Measurements from ENCODE around the gene IFNG. TPM values are rescaled to one million over a fixed set of nuclear protein-coding genes. Genes with fewer than 3 reads are reported as not detected.

Gene IFNG
- total RNA-seq, 1 experiment from 2014 or later = not detected

- H3K9me3 ChIP-seq = no peaks in the 10 kb centered on the region
- no peaks in the 10 kb centered on the region for H3K9me3 Mint-ChIP-seq (ENCODE audit: unreplicated experiment)
- no peak for DNase-seq
- H3K27me3 ChIP-seq (replicated peaks; ENCODE audit: control insufficient read depth, insufficient read depth, low read length) = no peaks in the 10 kb centered on the region
- TF ChIP-seq CTCF (IDR thresholded peaks at IDR 0.05; ENCODE audit: insufficient read depth in 1 of 2, low read depth in 1 of 2, low read length in 1 of 2, severe bottlenecking in 1 of 2, unreplicated experiment in 1 of 2) = no peak
- intact Hi-C loops (cut with micrococcal nuclease; ENCODE audit: unreplicated experiment) = no loop called here
- peaks cover 6% of the 10 kb centered on the region for H3K4me1 Mint-ChIP-seq (ENCODE audit: low read depth, unreplicated experiment)
- CTCF ChIA-PET = no interaction called here
- H3K4me3 ChIP-seq (ENCODE audit: low read depth, low read length) = no peak overlapping the region
- BruUV-seq (replicated peaks) = no TSS peak
- H3K36me3 ChIP-seq (ENCODE audit: control insufficient read depth, insufficient read depth, low read length) = no peaks in the 10 kb centered on the region
- H3K36me3 Mint-ChIP-seq (ENCODE audit: insufficient read depth, unreplicated experiment) = no peaks in the 10 kb centered on the region
- peaks cover 20% of the 10 kb centered on the region for H3K4me1 ChIP-seq
- no peak overlapping the region for H3K4me3 Mint-ChIP-seq (ENCODE audit: unreplicated experiment)
- H3K27ac Mint-ChIP-seq (ENCODE audit: unreplicated experiment) = no peak overlapping the region
- POLR2A ChIA-PET = no interaction called here
- no peaks in the 10 kb centered on the region for H3K27me3 Mint-ChIP-seq (ENCODE audit: insufficient read depth, unreplicated experiment)
Measured at GRCh38 chr12:68106660-68107059, 52.9 kb downstream of the IFNG start.

- DNase-seq = no peak
- H3K4me3 ChIP-seq (ENCODE audit: low read depth, low read length) = no peak overlapping the region
- no peaks in the 10 kb centered on the region for H3K9me3 Mint-ChIP-seq (ENCODE audit: unreplicated experiment)
- H3K36me3 Mint-ChIP-seq (ENCODE audit: insufficient read depth, unreplicated experiment) = no peaks in the 10 kb centered on the region
- H3K27ac Mint-ChIP-seq (ENCODE audit: unreplicated experiment) = no peak overlapping the region
- POLR2A ChIA-PET = interaction anchor here (0.5 kb wide), 1 partner anchor 499 kb away, joined by 3 read pairs; no protein-coding TSS in a partner anchor
- no peaks in the 10 kb centered on the region for H3K36me3 ChIP-seq (ENCODE audit: control insufficient read depth, insufficient read depth, low read length)
- TF ChIP-seq CTCF (IDR thresholded peaks at IDR 0.05; ENCODE audit: insufficient read depth in 1 of 2, low read depth in 1 of 2, low read length in 1 of 2, severe bottlenecking in 1 of 2, unreplicated experiment in 1 of 2) = no peak
- peaks cover 11% of the 10 kb centered on the region for H3K4me1 Mint-ChIP-seq (ENCODE audit: low read depth, unreplicated experiment)
- H3K4me1 ChIP-seq = peaks cover 23% of the 10 kb centered on the region
- H3K27me3 ChIP-seq (replicated peaks; ENCODE audit: control insufficient read depth, insufficient read depth, low read length) = no peaks in the 10 kb centered on the region
- CTCF ChIA-PET = no interaction called here
- no peaks in the 10 kb centered on the region for H3K9me3 ChIP-seq
- BruUV-seq (replicated peaks) = no TSS peak
- intact Hi-C loops (cut with micrococcal nuclease; ENCODE audit: unreplicated experiment) = no loop called here
- no peaks in the 10 kb centered on the region for H3K27me3 Mint-ChIP-seq (ENCODE audit: insufficient read depth, unreplicated experiment)
- H3K4me3 Mint-ChIP-seq (ENCODE audit: unreplicated experiment) = no peak overlapping the region
Measured at GRCh38 chr12:68106160-68106559, 53.4 kb downstream of the IFNG start.

Other genes with a start within 250 kb of the IFNG start
- not detected in 2 replicates for gene IFNG-AS1, start 170.3 kb downstream of the IFNG start, total RNA-seq (2022)
- gene IL26, start 66.1 kb upstream of the IFNG start, total RNA-seq (2022) = not detected in 2 replicates
- gene IL22, start 93.9 kb upstream of the IFNG start, total RNA-seq (2022) = not detected in 2 replicates
- gene MDM1, start 172.6 kb upstream of the IFNG start, total RNA-seq (2022) = 19.0 and 22.2 TPM in 2 replicates